Measurements from ENCODE around the gene GAREM1. TPM values are rescaled to one million over a fixed set of nuclear protein-coding genes. Genes with fewer than 3 reads are reported as not detected.
A peak's percentile ranks its signal among the peaks of the same experiment; 100 is the strongest.

Gene GAREM1
- total and polyA plus RNA-seq, 2 donors from 2014 or later: 7.0 to 47.0 TPM

DNA sequence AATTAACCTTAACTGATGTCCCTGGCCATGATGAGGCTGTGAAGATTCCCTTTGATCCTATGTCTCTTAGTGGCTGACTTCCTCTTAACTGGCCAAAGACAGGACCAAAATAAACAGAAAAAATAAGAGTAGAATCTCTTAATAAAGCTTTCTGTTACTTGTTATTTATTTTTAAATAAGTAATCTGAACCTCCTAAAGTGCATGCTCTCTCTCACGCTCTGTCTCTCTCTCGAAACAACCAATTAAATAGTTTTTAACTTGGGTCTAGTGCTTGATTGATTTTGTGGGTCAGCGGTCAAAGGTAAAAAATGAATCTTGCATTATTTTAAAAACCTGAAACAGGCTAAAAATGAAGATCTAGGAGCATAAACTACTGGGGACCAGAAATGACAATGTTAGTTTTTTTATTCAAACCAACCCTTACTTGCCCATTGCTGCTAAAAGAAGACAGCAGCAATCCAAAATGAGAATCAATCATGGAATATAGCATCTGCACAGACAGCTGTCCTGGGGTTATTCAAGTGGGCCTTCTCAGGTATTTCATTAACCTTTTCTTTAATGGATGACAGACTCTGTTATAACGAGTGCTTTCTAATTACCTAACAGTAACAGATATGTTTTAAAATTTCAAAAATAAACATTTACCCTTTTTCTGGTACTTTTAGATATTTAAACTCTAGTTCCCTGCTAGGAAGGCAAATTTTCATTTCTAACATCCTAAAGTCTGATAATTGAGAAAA lies 11.2 kb downstream of the GAREM1 start:
- intact Hi-C loops (cut with DNase I): no loop called here
- Histone ChIP-seq H3K4me3 (ENCODE audit: low read length in 3 of 3) (peak overlapping the region in 1 of 3 donors; percentile 29), H3K9ac (ENCODE audit: low read length in 3 of 3) (peak overlapping the region in 1 of 3 donors; percentile 47), H3K9me3 (ENCODE audit: control insufficient read depth in 2 of 3, insufficient read depth in 1 of 3, low read length in 3 of 3) (no peaks in the 10 kb centered on the region), H3K36me3 (ENCODE audit: control insufficient read depth in 2 of 3, insufficient read depth in 3 of 3, low read length in 3 of 3) (no peaks in the 10 kb centered on the region), H3K27ac (ENCODE audit: low read depth in 2 of 2, low read length in 2 of 2) (peak overlapping the region in 1 of 2 donors; percentile 12), H3K27me3 (ENCODE audit: control insufficient read depth, insufficient read depth, low read length) (no peaks in the 10 kb centered on the region), H3K4me1 (ENCODE audit: control insufficient read depth in 2 of 3, insufficient read depth in 2 of 3, low read depth in 1 of 3, low read length in 3 of 3) (peaks cover 0 to 21% (median 0%) of the 10 kb centered on the region in 3 donors)
- TF ChIP-seq, protein P1, sequence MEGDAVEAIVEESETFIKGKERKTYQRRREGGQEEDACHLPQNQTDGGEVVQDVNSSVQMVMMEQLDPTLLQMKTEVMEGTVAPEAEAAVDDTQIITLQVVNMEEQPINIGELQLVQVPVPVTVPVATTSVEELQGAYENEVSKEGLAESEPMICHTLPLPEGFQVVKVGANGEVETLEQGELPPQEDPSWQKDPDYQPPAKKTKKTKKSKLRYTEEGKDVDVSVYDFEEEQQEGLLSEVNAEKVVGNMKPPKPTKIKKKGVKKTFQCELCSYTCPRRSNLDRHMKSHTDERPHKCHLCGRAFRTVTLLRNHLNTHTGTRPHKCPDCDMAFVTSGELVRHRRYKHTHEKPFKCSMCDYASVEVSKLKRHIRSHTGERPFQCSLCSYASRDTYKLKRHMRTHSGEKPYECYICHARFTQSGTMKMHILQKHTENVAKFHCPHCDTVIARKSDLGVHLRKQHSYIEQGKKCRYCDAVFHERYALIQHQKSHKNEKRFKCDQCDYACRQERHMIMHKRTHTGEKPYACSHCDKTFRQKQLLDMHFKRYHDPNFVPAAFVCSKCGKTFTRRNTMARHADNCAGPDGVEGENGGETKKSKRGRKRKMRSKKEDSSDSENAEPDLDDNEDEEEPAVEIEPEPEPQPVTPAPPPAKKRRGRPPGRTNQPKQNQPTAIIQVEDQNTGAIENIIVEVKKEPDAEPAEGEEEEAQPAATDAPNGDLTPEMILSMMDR (IDR thresholded peaks at IDR 0.05; ENCODE audit: borderline replicate concordance, extremely low read depth, insufficient read depth): no peak
- FAIRE-seq: no peak
- peak in 2 of 5 donors; percentile 60 to 61 for DNase-seq

DNA sequence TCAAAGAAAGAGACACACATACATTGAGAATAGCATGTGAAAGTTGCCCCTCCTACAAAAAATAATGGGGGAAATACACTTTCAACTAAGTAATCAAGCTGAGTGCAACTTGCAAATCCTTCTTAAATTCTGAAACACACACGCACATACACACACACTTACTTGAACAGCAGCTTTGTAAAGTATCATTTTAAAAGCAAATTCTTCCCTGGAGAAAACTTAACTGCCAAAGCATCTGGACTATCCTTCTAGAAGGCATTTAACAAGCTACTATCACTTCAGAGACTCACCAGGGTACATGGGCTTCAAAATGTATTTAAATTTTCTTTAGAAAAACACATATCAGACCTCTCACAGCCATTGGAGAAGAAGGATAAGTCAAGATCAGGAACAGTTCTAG lies 15.3 kb downstream of the GAREM1 start:
- Histone ChIP-seq H3K9ac (ENCODE audit: low read length in 3 of 3) (no peak overlapping the region), H3K4me1 (ENCODE audit: control insufficient read depth in 2 of 3, insufficient read depth in 2 of 3, low read depth in 1 of 3, low read length in 3 of 3) (peaks cover 0 to 18% (median 0%) of the 10 kb centered on the region in 3 donors), H3K27me3 (ENCODE audit: control insufficient read depth, insufficient read depth, low read length) (no peaks in the 10 kb centered on the region), H3K27ac (ENCODE audit: low read depth in 2 of 2, low read length in 2 of 2) (no peak overlapping the region), H3K36me3 (ENCODE audit: control insufficient read depth in 2 of 3, insufficient read depth in 3 of 3, low read length in 3 of 3) (no peaks in the 10 kb centered on the region), H3K4me3 (ENCODE audit: low read length in 3 of 3) (no peak overlapping the region), H3K9me3 (ENCODE audit: control insufficient read depth in 2 of 3, insufficient read depth in 1 of 3, low read length in 3 of 3) (no peaks in the 10 kb centered on the region)
- FAIRE-seq: no peak
- TF ChIP-seq, protein P1 (IDR thresholded peaks at IDR 0.05; ENCODE audit: borderline replicate concordance, extremely low read depth, insufficient read depth): no peak
- intact Hi-C loops (cut with DNase I): no loop called here
- no peak for DNase-seq

DNA sequence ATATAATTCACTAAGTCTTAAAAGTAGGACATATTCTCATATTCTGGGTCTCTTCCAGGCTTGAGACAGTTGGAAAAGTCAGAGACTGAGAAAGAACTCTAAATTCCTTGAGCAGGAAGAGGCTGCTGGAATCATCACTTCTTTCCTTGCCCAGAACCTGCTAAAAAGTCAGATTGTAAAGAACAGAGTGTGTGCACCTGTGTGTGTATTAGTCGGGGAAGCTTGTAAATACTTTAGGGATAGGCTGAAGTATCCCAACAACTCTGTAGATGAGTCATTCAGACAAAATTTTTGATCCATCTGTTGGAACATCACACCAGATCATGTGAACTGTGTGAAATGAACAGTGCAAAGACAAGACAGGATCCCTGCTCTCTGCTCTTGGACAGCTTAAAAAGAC lies 16.1 kb downstream of the GAREM1 start:
- DNase-seq (no peak), FAIRE-seq (no peak)
- Histone ChIP-seq H3K27me3 (ENCODE audit: control insufficient read depth, insufficient read depth, low read length) (no peaks in the 10 kb centered on the region), H3K4me1 (ENCODE audit: control insufficient read depth in 2 of 3, insufficient read depth in 2 of 3, low read depth in 1 of 3, low read length in 3 of 3) (peaks cover 0 to 25% (median 0%) of the 10 kb centered on the region in 3 donors), H3K27ac (ENCODE audit: low read depth in 2 of 2, low read length in 2 of 2) (no peak overlapping the region), H3K9ac (ENCODE audit: low read length in 3 of 3) (no peak overlapping the region), H3K4me3 (ENCODE audit: low read length in 3 of 3) (no peak overlapping the region), H3K9me3 (ENCODE audit: control insufficient read depth in 2 of 3, insufficient read depth in 1 of 3, low read length in 3 of 3) (no peaks in the 10 kb centered on the region), H3K36me3 (ENCODE audit: control insufficient read depth in 2 of 3, insufficient read depth in 3 of 3, low read length in 3 of 3) (no peaks in the 10 kb centered on the region)
- intact Hi-C loops (cut with DNase I): no loop called here
- TF ChIP-seq, protein P1 (IDR thresholded peaks at IDR 0.05; ENCODE audit: borderline replicate concordance, extremely low read depth, insufficient read depth): no peak

All from kidney (tissue), 14 donors.